WI38 (cell line): ENCODE measurements around the gene CBX1.
A peak's percentile ranks its signal among the peaks of the same experiment; 100 is the strongest.
"Not testable (repeated sequence)": the region's sequence is repeated elsewhere in the genome, so short reads cannot be mapped to it uniquely, and the experiment has no call there.

ENCODE experiments used
- H3K4me3 ChIP-seq: 2 replicates; pipeline ENCODE4 v1.5.1; 2011; ENCODE audit warnings: low read depth, mild to moderate bottlenecking, control low read depth, low read length
- TF ChIP-seq, protein P1 (sequence below): IDR thresholded peaks from 2 replicates; pipeline ENCODE4 v1.5.1; 2012; ENCODE audit warnings: low read depth, mild to moderate bottlenecking, control low read depth, low read length

Gene CBX1

DNA sequence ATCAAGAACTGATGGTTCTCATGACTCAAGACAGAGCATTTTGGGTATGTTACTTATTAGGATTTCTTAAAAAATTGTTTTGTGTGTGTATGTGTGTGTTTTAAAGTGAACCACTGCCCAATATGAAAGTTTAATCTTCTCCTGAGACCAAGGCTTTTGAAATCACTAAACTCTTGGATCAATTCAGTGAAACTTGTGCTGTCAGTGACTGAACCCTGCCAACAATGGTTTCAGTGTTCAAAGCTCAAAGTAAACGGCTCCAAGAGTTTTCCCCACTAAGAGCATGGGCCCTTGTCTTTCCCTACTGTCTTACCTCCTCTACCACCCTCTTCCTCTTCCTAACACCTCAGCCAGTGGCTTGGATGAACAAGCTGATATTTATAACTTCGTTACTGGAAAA lies 31.1 kb downstream of the CBX1 start:
- TF ChIP-seq, protein P1, sequence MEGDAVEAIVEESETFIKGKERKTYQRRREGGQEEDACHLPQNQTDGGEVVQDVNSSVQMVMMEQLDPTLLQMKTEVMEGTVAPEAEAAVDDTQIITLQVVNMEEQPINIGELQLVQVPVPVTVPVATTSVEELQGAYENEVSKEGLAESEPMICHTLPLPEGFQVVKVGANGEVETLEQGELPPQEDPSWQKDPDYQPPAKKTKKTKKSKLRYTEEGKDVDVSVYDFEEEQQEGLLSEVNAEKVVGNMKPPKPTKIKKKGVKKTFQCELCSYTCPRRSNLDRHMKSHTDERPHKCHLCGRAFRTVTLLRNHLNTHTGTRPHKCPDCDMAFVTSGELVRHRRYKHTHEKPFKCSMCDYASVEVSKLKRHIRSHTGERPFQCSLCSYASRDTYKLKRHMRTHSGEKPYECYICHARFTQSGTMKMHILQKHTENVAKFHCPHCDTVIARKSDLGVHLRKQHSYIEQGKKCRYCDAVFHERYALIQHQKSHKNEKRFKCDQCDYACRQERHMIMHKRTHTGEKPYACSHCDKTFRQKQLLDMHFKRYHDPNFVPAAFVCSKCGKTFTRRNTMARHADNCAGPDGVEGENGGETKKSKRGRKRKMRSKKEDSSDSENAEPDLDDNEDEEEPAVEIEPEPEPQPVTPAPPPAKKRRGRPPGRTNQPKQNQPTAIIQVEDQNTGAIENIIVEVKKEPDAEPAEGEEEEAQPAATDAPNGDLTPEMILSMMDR: no peak
- H3K4me3 ChIP-seq: no peak overlapping the region

DNA sequence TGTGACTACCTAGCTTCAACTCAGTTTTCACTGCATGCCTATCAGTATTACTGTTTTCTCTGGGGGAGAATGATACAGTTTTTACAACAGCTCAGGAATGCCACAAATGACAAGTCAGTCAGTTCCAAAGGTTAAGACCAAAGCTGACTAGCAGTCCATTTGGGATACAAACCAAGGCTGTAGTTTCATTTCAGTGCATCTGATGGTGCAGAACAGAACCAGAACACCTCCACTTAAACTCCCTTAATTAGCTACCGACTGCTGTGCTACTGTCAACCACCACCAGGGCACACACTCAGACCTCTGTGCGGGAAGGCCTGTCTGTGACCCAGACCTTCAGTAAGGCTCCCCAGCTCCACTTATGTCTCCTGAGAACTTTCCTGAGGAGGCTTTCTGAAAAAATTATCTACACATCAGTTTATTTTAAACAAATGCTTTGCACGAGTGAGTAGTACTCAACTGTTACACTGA lies 32.8 kb downstream of the CBX1 start:
- H3K4me3 ChIP-seq: no peak overlapping the region
- TF ChIP-seq, protein P1: 0 out of 2 replicates have a peak, but pooled peaks have one; percentile 26

DNA sequence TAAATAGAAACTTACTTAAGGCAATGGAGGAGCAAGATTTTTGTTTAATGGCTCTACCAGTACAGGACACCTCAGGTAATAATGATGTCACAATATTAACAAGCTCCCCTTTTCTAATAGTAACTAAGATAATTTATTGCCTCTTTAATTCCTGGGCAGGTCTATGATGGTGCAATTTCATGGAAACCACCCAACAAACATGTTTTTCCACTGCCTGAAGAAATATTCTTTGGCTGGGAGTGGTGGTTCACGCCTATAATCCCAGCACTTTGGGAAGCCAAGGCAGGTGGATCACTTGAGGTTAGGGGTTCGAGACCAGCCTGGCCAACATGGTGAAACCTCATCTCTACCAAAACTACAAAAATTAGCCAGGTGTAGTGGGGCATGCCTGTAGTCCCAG lies 33.5 kb downstream of the CBX1 start:
- H3K4me3 ChIP-seq: not testable (repeated sequence)

DNA sequence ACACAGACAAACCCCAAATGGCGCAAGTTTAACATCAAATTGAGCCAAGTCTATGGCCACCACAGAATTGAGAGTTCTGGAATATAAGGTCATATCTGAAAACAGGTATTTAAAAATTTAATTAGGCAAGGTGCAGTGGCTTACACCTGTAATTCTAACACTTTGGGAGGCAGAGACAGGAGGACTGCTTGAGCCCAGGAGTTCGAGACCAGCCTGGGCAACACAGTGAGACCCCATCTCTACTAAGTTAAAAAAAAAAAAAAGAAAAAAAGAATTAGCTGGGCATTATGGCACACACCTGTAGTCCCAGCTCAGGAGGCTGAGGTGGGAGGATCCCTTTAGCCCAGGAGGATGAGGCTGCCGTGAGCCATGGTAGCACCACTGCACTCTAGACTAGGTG lies 34.0 kb downstream of the CBX1 start:
- TF ChIP-seq, protein P1: no peak

DNA sequence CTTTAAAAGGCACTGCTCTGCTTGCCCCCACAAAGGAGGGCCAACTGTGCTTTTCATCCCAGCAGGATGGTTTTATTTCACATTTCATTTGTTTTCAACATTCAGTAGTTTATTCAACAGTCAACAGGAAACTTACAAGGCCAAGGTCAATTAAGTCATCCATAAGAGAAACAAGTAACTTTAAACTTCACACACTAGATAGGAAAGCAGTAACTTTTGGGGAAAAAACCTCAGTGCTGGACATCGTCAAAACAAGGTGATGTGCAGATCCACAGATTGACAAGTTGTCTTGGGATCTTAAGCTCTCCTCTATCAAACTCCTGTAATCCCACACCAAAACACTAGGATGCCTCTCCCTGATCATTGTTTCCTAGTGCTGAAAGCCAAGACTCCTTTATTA lies 34.6 kb downstream of the CBX1 start:
- TF ChIP-seq, protein P1: no peak
- no peak overlapping the region for H3K4me3 ChIP-seq

More for the DNA sequence above, 34.0 kb downstream of the CBX1 start:
- no peak overlapping the region for H3K4me3 ChIP-seq

DNA sequence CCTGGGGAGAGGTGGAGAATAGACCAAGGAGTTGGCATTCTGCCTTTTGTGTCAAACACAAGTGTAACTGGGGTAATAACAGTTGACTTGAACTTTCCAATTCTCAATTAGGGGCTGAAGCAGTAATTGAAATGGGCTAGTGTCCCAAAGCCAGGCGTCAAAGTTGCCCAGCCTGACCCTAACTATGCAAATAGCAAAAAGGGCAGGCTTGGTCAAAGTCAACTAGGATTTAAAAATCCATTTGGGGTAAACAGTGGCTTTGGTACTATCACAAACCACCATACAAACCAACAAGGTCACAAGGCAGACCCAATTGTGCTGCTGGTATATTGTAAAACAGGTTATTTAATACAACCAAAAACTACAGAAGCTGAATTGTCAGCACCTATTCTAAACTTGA lies 35.1 kb downstream of the CBX1 start:
- TF ChIP-seq, protein P1: no peak
- H3K4me3 ChIP-seq: no peak overlapping the region

DNA sequence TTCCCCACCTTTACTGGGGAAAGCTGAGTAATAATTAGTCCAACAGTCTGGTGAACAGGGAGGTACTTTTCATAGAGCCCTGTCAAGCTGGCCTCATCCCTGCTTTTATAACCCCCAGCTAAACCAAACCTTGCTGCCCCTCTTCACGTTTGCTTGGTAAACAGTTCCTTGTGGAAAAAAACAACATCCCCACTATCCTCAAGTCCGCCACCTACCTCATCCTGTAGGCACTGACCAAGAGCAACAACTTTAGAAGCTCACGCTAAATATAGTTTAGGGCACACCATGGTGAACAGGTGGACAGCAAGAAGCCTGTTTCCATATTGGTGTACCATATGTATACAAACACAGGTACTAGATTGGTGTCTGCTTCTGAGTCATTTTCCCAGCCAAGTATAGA lies 36.6 kb downstream of the CBX1 start:
- TF ChIP-seq, protein P1: no peak
- H3K4me3 ChIP-seq: no peak overlapping the region

DNA sequence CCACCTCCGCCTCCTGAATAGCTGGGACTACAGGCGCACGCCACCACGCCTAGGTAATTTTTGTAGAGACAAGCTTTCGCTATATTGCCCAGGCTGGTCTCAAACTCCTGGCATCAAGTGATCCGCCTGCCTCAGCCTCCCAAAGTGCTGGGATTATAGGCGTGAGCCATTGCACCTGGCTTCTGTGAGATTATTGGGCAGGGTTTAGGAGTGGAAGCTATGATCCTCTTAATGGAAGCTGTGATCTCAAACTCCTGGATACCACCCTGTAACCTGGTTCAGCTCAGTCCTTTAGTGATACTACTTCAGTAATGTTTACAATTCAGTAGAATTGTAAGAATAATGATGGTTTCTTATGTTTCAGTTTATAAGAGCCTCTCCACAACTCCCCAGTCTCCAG lies 39.0 kb downstream of the CBX1 start:
- no peak overlapping the region for H3K4me3 ChIP-seq
- TF ChIP-seq, protein P1: no peak
